Loucy (cell line): ENCODE measurements around the gene FEZ2.
A peak's percentile ranks its signal among the peaks of the same experiment; 100 is the strongest.

Experiments
- H2AFZ ChIP-seq: fragments of 200-600 bp; sonication (generic); 2 replicates; pipeline ENCODE4 v1.6.0; 2016; ENCODE audit warnings: antibody characterized with exemption, mild to moderate bottlenecking, low read length, moderate library complexity
- H3F3A ChIP-seq: fragments of 200-600 bp; 2 replicates; pipeline ENCODE4 v1.6.0; 2016; ENCODE audit warnings: antibody characterized with exemption, low read depth, mild to moderate bottlenecking
- H3K27me3 ChIP-seq: fragments of 200-600 bp; sonication (generic); 2 replicates; pipeline ENCODE4 v1.6.1; 2014; ENCODE audit warnings: low read length, mild to moderate bottlenecking; ENCODE audit not compliant: insufficient read depth, poor library complexity, severe bottlenecking
- H3K36me3 ChIP-seq: fragments of 200-600 bp; sonication (generic); 2 replicates; pipeline ENCODE4 v1.6.1; 2016; ENCODE audit warnings: low read length; ENCODE audit not compliant: insufficient read depth
- H3K4me1 ChIP-seq: fragments of 200-600 bp; sonication (generic); 2 replicates; pipeline ENCODE4 v1.5.1; 2014; ENCODE audit warnings: low read length, mild to moderate bottlenecking; ENCODE audit not compliant: insufficient read depth, poor library complexity, severe bottlenecking
- H3K4me2 ChIP-seq: fragments of 200-600 bp; sonication (generic); 2 replicates; pipeline ENCODE4 v1.6.0; 2014; ENCODE audit warnings: antibody characterized with exemption, low read length, low read depth, mild to moderate bottlenecking; ENCODE audit not compliant: poor library complexity, severe bottlenecking
- H3K4me3 ChIP-seq: fragments of 200-600 bp; sonication (generic); 2 replicates; pipeline ENCODE4 v1.5.1; 2014; ENCODE audit warnings: low read length, mild to moderate bottlenecking, mixed read lengths; ENCODE audit not compliant: poor library complexity, severe bottlenecking
- H3K79me2 ChIP-seq: fragments of 200-600 bp; sonication (generic); 2 replicates; pipeline ENCODE4 v1.6.1; 2014; ENCODE audit warnings: low read length; ENCODE audit not compliant: insufficient read depth
- H3K9ac ChIP-seq: fragments of 200-600 bp; sonication (generic); 2 replicates; pipeline ENCODE4 v1.6.0; 2014; ENCODE audit warnings: mild to moderate bottlenecking, low read depth, low read length, moderate library complexity; ENCODE audit not compliant: poor library complexity, severe bottlenecking
- H3K9me2 ChIP-seq: fragments of 200-600 bp; sonication (generic); replicated peaks from 2 replicates; pipeline ENCODE4 v1.6.1; 2016; ENCODE audit warnings: low read depth, low read length, mixed read lengths
- H3K9me3 ChIP-seq: fragments of 200-600 bp; sonication (generic); 2 replicates; pipeline ENCODE4 v1.6.1; 2014; ENCODE audit warnings: mild to moderate bottlenecking, antibody characterized with exemption, low read length, low read depth; ENCODE audit not compliant: insufficient read depth
- H4K20me1 ChIP-seq: fragments of 200-600 bp; sonication (generic); 2 replicates; pipeline ENCODE4 v1.6.0; 2014; ENCODE audit warnings: antibody characterized with exemption, low read length, mild to moderate bottlenecking; ENCODE audit not compliant: insufficient read depth, poor library complexity, severe bottlenecking
- EZH2phosphoT487 ChIP-seq: fragments of 200-600 bp; IDR thresholded peaks from 2 replicates; pipeline ENCODE4 v1.6.1; 2018; ENCODE audit warnings: antibody characterized with exemption, mild to moderate bottlenecking, moderate library complexity, borderline replicate concordance
- TF ChIP-seq, protein P1 (sequence below): fragments of 200-600 bp; sonication (generic); conservative IDR thresholded peaks from 2 replicates; pipeline ENCODE4 v1.5.1; 2014; ENCODE audit warnings: mild to moderate bottlenecking, antibody characterized with exemption, low read length

FEZ2 gene

GRCh38 chr2:36561237-36561944 is 36.6 kb downstream of the FEZ2 start:
- no peaks in the 10 kb centered on the region for H3K9me2 ChIP-seq
- no peaks in the 10 kb centered on the region for H3K9me3 ChIP-seq
- no peaks in the 10 kb centered on the region for H3K27me3 ChIP-seq
- H4K20me1 ChIP-seq: no peaks in the 10 kb centered on the region
- no peak overlapping the region for H3K9ac ChIP-seq
- peak overlapping the region; percentile 29 for H3K4me2 ChIP-seq
- H3K36me3 ChIP-seq: peaks cover 30% of the 10 kb centered on the region; the same call in 1 of the 2 replicates
- no peaks in the 10 kb centered on the region for H3F3A ChIP-seq
- H2AFZ ChIP-seq: no peak overlapping the region
- no peak for TF ChIP-seq EZH2phosphoT487
- TF ChIP-seq, protein P1, sequence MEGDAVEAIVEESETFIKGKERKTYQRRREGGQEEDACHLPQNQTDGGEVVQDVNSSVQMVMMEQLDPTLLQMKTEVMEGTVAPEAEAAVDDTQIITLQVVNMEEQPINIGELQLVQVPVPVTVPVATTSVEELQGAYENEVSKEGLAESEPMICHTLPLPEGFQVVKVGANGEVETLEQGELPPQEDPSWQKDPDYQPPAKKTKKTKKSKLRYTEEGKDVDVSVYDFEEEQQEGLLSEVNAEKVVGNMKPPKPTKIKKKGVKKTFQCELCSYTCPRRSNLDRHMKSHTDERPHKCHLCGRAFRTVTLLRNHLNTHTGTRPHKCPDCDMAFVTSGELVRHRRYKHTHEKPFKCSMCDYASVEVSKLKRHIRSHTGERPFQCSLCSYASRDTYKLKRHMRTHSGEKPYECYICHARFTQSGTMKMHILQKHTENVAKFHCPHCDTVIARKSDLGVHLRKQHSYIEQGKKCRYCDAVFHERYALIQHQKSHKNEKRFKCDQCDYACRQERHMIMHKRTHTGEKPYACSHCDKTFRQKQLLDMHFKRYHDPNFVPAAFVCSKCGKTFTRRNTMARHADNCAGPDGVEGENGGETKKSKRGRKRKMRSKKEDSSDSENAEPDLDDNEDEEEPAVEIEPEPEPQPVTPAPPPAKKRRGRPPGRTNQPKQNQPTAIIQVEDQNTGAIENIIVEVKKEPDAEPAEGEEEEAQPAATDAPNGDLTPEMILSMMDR: no peak
- H3K4me1 ChIP-seq: peaks cover 8% of the 10 kb centered on the region
- no peaks in the 10 kb centered on the region for H3K79me2 ChIP-seq
- no peak overlapping the region for H3K4me3 ChIP-seq

- Histone ChIP-seq H3K4me3 (no peak overlapping the region), H3K79me2 (no peaks in the 10 kb centered on the region), H3K4me1 (peaks cover 8% of the 10 kb centered on the region), H3K36me3 (peaks cover 33% of the 10 kb centered on the region; the same call in 1 of the 2 replicates), H3F3A (no peaks in the 10 kb centered on the region), H3K9me3 (no peaks in the 10 kb centered on the region), H3K9ac (no peak overlapping the region), H3K27me3 (no peaks in the 10 kb centered on the region), H3K4me2 (no peak overlapping the region), H4K20me1 (no peaks in the 10 kb centered on the region), H2AFZ (no peak overlapping the region), H3K9me2 (no peaks in the 10 kb centered on the region)
- TF ChIP-seq, protein P1: no peak
- TF ChIP-seq EZH2phosphoT487: no peak
Measured at GRCh38 chr2:36560726-36561125, 37.2 kb downstream of the FEZ2 start.

GRCh38 chr2:36559221-36559942 is 38.6 kb downstream of the FEZ2 start:
- Histone ChIP-seq H3K9ac (no peak overlapping the region), H3K36me3 (peaks cover 39% of the 10 kb centered on the region; the same call in 1 of the 2 replicates), H2AFZ (no peak overlapping the region), H3K4me3 (no peak overlapping the region), H3K9me3 (no peaks in the 10 kb centered on the region), H3K4me1 (peaks cover 8% of the 10 kb centered on the region), H3K79me2 (no peaks in the 10 kb centered on the region), H3K9me2 (no peaks in the 10 kb centered on the region), H3K4me2 (no peak overlapping the region), H3F3A (no peaks in the 10 kb centered on the region), H3K27me3 (no peaks in the 10 kb centered on the region), H4K20me1 (no peaks in the 10 kb centered on the region)
- no peak for TF ChIP-seq EZH2phosphoT487
- TF ChIP-seq, protein P1: no peak
